LNCaP clone FGC (cell line): ENCODE data around the gene UBR3.

Experiments used
- DNase-seq: peaks from one replicate; pipeline ENCODE4 v3.0.0-alpha.2; 2011; ENCODE audit warnings: low read depth
- H3K4me3 ChIP-seq: 2 replicates; pipeline ENCODE4 v1.5.1; 2011; ENCODE audit warnings: mild to moderate bottlenecking, low read depth, low read length, control low read depth
- TF ChIP-seq, protein P1 (sequence below): IDR thresholded peaks from 2 replicates; pipeline ENCODE4 v1.5.1; 2012; ENCODE audit warnings: mild to moderate bottlenecking; ENCODE audit not compliant: control insufficient read depth, insufficient read depth; ENCODE audit errors: extremely low read depth

UBR3 gene

DNA sequence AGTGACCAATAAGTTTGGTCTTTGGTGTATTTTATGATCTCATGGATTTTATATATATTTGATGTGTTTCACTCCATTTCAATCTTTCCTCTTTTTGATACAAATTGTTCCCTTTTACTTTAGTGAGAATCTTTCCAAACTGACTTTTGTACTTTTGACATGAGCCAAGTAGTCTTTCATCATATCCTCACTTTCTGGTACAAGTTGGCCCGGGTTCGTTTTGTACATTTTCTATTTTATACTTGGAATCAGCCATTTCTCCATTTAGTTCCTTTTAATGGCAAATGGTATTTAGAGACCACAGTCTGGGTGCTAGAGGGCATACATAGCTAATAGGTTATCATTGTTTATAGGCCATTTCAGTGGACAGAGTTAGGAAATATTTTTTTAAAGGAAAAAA lies 202.8 kb downstream of the UBR3 start:
- no peak for DNase-seq
- TF ChIP-seq, protein P1, sequence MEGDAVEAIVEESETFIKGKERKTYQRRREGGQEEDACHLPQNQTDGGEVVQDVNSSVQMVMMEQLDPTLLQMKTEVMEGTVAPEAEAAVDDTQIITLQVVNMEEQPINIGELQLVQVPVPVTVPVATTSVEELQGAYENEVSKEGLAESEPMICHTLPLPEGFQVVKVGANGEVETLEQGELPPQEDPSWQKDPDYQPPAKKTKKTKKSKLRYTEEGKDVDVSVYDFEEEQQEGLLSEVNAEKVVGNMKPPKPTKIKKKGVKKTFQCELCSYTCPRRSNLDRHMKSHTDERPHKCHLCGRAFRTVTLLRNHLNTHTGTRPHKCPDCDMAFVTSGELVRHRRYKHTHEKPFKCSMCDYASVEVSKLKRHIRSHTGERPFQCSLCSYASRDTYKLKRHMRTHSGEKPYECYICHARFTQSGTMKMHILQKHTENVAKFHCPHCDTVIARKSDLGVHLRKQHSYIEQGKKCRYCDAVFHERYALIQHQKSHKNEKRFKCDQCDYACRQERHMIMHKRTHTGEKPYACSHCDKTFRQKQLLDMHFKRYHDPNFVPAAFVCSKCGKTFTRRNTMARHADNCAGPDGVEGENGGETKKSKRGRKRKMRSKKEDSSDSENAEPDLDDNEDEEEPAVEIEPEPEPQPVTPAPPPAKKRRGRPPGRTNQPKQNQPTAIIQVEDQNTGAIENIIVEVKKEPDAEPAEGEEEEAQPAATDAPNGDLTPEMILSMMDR: no peak

DNA sequence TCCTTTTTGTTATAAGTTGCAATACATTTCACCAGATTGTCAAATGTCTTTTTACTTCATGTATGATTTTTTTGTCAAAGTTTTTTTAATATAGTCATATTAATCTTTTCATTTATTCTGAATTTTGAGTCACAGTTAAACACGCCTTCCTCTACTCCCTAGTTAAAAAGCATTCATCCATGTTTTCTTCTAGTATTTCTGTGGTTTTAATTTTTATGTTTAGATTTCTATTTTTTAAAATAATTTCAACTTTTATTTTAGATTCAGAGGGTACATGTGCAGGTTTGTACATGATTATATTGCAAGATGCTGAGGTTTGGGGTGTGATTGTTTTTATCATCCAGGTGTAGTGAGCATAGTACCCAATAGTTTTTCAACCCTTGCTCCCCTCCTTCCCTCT lies 204.0 kb downstream of the UBR3 start:
- no peak for DNase-seq
- TF ChIP-seq, protein P1: no peak
- no peak overlapping the region for H3K4me3 ChIP-seq

More for the DNA sequence above, 202.8 kb downstream of the UBR3 start:
- no peak overlapping the region for H3K4me3 ChIP-seq

DNA sequence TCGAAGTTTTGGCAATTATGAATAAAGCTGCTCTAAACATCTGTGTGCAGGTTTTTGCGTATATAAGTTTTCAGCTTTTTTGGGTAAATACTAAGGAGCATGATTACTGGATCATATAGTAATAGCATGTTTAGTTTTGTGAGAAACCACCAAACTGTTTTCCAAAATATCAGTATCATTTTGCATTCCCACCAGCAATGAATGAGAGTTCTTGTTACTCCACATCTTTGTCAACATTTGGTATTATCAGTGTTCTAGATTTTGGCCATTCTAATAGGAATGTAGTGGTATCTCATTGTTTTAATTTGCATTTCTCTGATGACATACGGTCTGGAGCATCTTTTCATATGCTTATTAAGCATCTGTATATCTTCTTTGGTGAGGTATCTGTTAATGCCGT lies 207.3 kb downstream of the UBR3 start:
- TF ChIP-seq, protein P1: no peak
- DNase-seq: no peak
- H3K4me3 ChIP-seq: no peak overlapping the region

- TF ChIP-seq, protein P1: no peak
- DNase-seq: no peak
- no peak overlapping the region for H3K4me3 ChIP-seq
Measured at GRCh38 chr2:170038734-170039133, 211.5 kb downstream of the UBR3 start.

GRCh38 chr2:170039401-170040172 lies 212.3 kb downstream of the UBR3 start:
- DNase-seq: peak; percentile 18
- TF ChIP-seq, protein P1: no peak
- no peak overlapping the region for H3K4me3 ChIP-seq

GRCh38 chr2:170044751-170045478 lies 217.7 kb downstream of the UBR3 start:
- TF ChIP-seq, protein P1: no peak
- no peak overlapping the region for H3K4me3 ChIP-seq
- no peak for DNase-seq
